B cell (primary cell): ENCODE data around the gene IFIT1B.

ENCODE experiments used
- EZH2 ChIP-seq: IDR thresholded peaks from 2 replicates; pipeline ENCODE4 v1.6.1; 2012; ENCODE audit warnings: borderline replicate concordance, low read depth, mild to moderate bottlenecking, moderate library complexity, low read length; ENCODE audit not compliant: insufficient read depth, poor library complexity, severe bottlenecking
- TF ChIP-seq, protein P1 (sequence below): fragments of 200-600 bp; IDR thresholded peaks from one replicate; pipeline ENCODE4 v1.8.0; 2022; ENCODE audit warnings: antibody characterized with exemption, mild to moderate bottlenecking

DNA sequence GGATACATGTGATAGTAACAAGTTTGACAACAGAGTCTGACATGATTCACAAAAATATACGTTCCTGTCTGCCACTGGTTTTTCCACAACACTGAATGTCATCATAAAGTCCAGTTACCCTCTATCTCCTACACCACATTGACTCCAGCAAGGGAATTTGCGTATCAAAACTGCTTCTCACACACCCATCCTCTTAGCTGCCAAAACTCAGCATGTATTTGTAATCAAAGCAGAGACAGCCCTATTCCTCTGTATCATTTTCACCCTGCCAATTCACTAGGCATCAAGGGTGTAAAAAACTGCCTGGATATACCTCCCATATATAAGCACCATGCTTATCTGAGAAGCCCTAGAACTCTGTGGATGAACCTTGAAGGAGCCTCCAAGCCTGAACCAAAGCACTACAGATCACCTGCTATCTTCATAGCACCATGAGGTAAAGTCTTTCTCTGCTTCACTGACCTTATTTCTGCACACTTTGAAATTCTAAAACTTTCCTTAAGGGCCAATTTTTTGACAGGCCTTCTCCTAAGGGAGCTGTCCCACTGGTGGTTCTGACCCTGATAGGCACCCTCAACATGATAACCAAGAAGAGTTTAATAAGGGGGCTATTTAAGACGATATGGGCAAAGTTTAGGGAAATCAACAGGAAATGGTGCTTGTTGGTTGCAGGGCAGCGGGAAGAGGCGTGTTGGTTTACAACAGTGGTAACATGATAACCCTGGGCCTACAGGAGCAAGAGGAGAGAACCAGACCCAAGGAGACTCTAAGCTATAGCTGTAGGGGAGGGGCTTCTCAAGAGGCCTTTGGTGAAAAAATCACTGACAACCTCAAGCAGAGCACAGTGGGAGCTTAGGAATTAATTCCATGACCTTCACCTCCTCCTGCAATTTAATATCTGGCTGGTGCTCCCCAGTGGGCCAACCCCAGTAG is at the start of gene IFIT1B:
- TF ChIP-seq EZH2 = no peak
- TF ChIP-seq, protein P1, sequence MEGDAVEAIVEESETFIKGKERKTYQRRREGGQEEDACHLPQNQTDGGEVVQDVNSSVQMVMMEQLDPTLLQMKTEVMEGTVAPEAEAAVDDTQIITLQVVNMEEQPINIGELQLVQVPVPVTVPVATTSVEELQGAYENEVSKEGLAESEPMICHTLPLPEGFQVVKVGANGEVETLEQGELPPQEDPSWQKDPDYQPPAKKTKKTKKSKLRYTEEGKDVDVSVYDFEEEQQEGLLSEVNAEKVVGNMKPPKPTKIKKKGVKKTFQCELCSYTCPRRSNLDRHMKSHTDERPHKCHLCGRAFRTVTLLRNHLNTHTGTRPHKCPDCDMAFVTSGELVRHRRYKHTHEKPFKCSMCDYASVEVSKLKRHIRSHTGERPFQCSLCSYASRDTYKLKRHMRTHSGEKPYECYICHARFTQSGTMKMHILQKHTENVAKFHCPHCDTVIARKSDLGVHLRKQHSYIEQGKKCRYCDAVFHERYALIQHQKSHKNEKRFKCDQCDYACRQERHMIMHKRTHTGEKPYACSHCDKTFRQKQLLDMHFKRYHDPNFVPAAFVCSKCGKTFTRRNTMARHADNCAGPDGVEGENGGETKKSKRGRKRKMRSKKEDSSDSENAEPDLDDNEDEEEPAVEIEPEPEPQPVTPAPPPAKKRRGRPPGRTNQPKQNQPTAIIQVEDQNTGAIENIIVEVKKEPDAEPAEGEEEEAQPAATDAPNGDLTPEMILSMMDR = no peak
